Aorta (tissue), 5 donors: ENCODE data around the gene FBXO42. TPM values are rescaled to one million over a fixed set of nuclear protein-coding genes. Genes with fewer than 3 reads are reported as not detected.

Source experiments
- ATAC-seq: fragments of 200-7000 bp; cut with Tn5 transposase; one replicate; pipeline ENCODE4 v1.9.1; 2022; ENCODE audit warnings: moderate library complexity; ENCODE audit not compliant: low FRiP score
- DNase-seq, 2 donors: peaks; one replicate each; pipeline ENCODE4 v3.0.0-alpha.2; 2020
- H3K27ac ChIP-seq, 2 donors: one replicate each; pipeline ENCODE4 v1.5.1; 2013; ENCODE audit warnings: low read length in 2 of 2, mild to moderate bottlenecking in 2 of 2, moderate library complexity in 2 of 2, control low read depth in 1 of 2, inconsistent platforms in 1 of 2, low read depth in 1 of 2
- H3K27me3 ChIP-seq, 2 donors: one replicate each; pipeline ENCODE4 v1.6.1; 2013; ENCODE audit warnings: control low read depth in 1 of 2, low read length in 1 of 2, mild to moderate bottlenecking in 1 of 2, moderate library complexity in 1 of 2; ENCODE audit not compliant: insufficient read depth in 2 of 2, control insufficient read depth in 1 of 2
- H3K36me3 ChIP-seq, 2 donors: one replicate each; pipeline ENCODE4 v1.6.1; 2013; ENCODE audit warnings: control low read depth in 1 of 2, low read length in 1 of 2, mild to moderate bottlenecking in 1 of 2; ENCODE audit not compliant: insufficient read depth in 2 of 2, control insufficient read depth in 1 of 2
- H3K4me1 ChIP-seq, 2 donors: one replicate each; pipeline ENCODE4 v1.6.1; 2013; ENCODE audit warnings: low read length in 2 of 2, control low read depth in 1 of 2, mild to moderate bottlenecking in 1 of 2, moderate library complexity in 1 of 2; ENCODE audit not compliant: insufficient read depth in 2 of 2, control insufficient read depth in 1 of 2
- H3K4me3 ChIP-seq, 2 donors: one replicate each; pipeline ENCODE4 v1.5.1; 2013; ENCODE audit warnings: low read length in 2 of 2, control low read depth in 1 of 2, mild to moderate bottlenecking in 1 of 2
- H3K9me3 ChIP-seq: one replicate; pipeline ENCODE4 v1.6.1; 2013; ENCODE audit warnings: mild to moderate bottlenecking, low read length; ENCODE audit not compliant: control insufficient read depth
- WGBS, 2 donors: extraction: QIAGEN DNeasy Blood & Tissue Kit; methylation state at CpG; one replicate each; pipeline ENCODE4 v1.1.7; 2013; 5-methylcytosine and 5-hydroxymethylcytosine counted together
- intact Hi-C, 2 donors: fragments of 100-400 bp; cut with DNase I; formaldehyde crosslinking; loops; one replicate each; pipeline versions ENCODE4 v1.14.2 to v1.15.0; 2022
- polyA plus RNA-seq, 2 donors: library from polyadenylated mRNA; stranded (reverse); fragments of 200-250 nt; gene quantifications; one replicate each; pipeline ENCODE4 v1.2.3, GENCODE V29; 2013
- total RNA-seq, 2 donors: library from RNA; stranded (reverse); fragmentation: NEBNext Ultra II Directional; extraction: Animal tissue kit (Norgen Biotek cat#: 25700); gene quantifications; one replicate each; pipeline ENCODE4 v1.2.1, GENCODE V29; 2021
- donor health status: healthy with polysubstance abuse.
- donor health status: Bipolar disorder and iron deficiency.
- donor health status: DM: no; HTN: no; CAD: no.
- donor health status: DM: no; HTN: no; CAD: no.
- donor health status: DM: yes; HTN: yes; CAD: no.

Gene FBXO42
- total and polyA plus RNA-seq, 4 donors, result 9.4 to 33.3 (median 32.9) TPM

GRCh38 chr1:16212251-16212961, 139.9 kb downstream of the FBXO42 start, which contains the start of gene ARHGEF19:
TSS of gene ARHGEF19 (minus strand) at chr1:16212652. CDS start at chr1:16209054, 3,598 bp downstream.
- Histone ChIP-seq H3K27ac (no peak within 1 kb of the TSS), H3K27me3 (no peaks in the 10 kb centered on the region), H3K36me3 (no peaks in the 10 kb centered on the region), H3K4me1 (no peaks in the 10 kb centered on the region), H3K9me3 (no peaks in the 10 kb centered on the region), H3K4me3 (no peak within 1 kb of the TSS)
- DNase-seq (no peak), ATAC-seq (no peak)
- 36 to 40% methylated on average over 14 of the region's 14 CpGs for WGBS, 2 donors
- intact Hi-C loops, result no loop called here

- Histone ChIP-seq H3K4me3 (no peak overlapping the region), H3K4me1 (no peaks in the 10 kb centered on the region), H3K27ac (no peak overlapping the region), H3K36me3 (no peaks in the 10 kb centered on the region), H3K27me3 (no peaks in the 10 kb centered on the region), H3K9me3 (no peaks in the 10 kb centered on the region)
- peak in 1 of 2 donors; percentile 14 for DNase-seq
- ATAC-seq, result no peak
- intact Hi-C loops, result no loop called here
- WGBS, 2 donors, result 92 to 94% methylated on average over 6 of the region's 6 CpGs
Observed at GRCh38 chr1:16211824-16212223, 140.5 kb downstream of the FBXO42 start.

- WGBS, 2 donors, result 57 to 68% methylated on average over 4 of the region's 4 CpGs
- H3K9me3 ChIP-seq, result no peaks in the 10 kb centered on the region
- intact Hi-C loops, result no loop called here
- H3K4me1 ChIP-seq, result no peaks in the 10 kb centered on the region
- ATAC-seq (no peak), DNase-seq (no peak)
- H3K36me3 ChIP-seq, result no peaks in the 10 kb centered on the region
- no peaks in the 10 kb centered on the region for H3K27me3 ChIP-seq
- H3K27ac ChIP-seq, result no peak overlapping the region
- no peak overlapping the region for H3K4me3 ChIP-seq
Observed at GRCh38 chr1:16210581-16210980, 141.7 kb downstream of the FBXO42 start.

GRCh38 chr1:16209847-16210407, 142.4 kb downstream of the FBXO42 start:
- Histone ChIP-seq H3K27me3 (no peaks in the 10 kb centered on the region), H3K9me3 (no peaks in the 10 kb centered on the region), H3K4me1 (no peaks in the 10 kb centered on the region), H3K27ac (no peak overlapping the region), H3K36me3 (no peaks in the 10 kb centered on the region), H3K4me3 (no peak overlapping the region)
- DNase-seq, result no peak
- 81 to 82% methylated on average over 11 of the region's 11 CpGs for WGBS, 2 donors
- intact Hi-C loops, result loop anchor here (5.0 kb wide), 2 partner anchors 32 to 152 kb away; no protein-coding TSS in a partner anchor
- no peak for ATAC-seq

- ATAC-seq, result no peak
- Histone ChIP-seq H3K27me3 (no peaks in the 10 kb centered on the region), H3K9me3 (no peaks in the 10 kb centered on the region), H3K4me3 (no peak overlapping the region), H3K4me1 (no peaks in the 10 kb centered on the region), H3K27ac (no peak overlapping the region), H3K36me3 (no peaks in the 10 kb centered on the region)
- intact Hi-C loops, result loop anchor here (5.0 kb wide), 2 partner anchors 33 to 153 kb away; no protein-coding TSS in a partner anchor
- WGBS, 2 donors, result 84 to 93% methylated on average over 9 of the region's 9 CpGs
- DNase-seq, result no peak
Observed at GRCh38 chr1:16209132-16209846, 143.0 kb downstream of the FBXO42 start.

- 16 to 35% methylated on average over 13 of the region's 13 CpGs for WGBS, 2 donors
- H3K4me3 ChIP-seq, result no peak overlapping the region
- intact Hi-C loops, result loop anchor here (5.0 kb wide), 2 partner anchors 34 to 154 kb away; no protein-coding TSS in a partner anchor
- DNase-seq (no peak), ATAC-seq (no peak)
- no peaks in the 10 kb centered on the region for H3K9me3 ChIP-seq
- H3K4me1 ChIP-seq, result no peaks in the 10 kb centered on the region
- H3K27ac ChIP-seq, result no peak overlapping the region
- no peaks in the 10 kb centered on the region for H3K27me3 ChIP-seq
- H3K36me3 ChIP-seq, result no peaks in the 10 kb centered on the region
Observed at GRCh38 chr1:16208270-16208987, 143.9 kb downstream of the FBXO42 start.

GRCh38 chr1:16207318-16208269, 144.7 kb downstream of the FBXO42 start:
- WGBS, 2 donors, result 51 to 53% methylated on average over 51 of the region's 51 CpGs
- intact Hi-C loops, result loop anchor here (5.0 kb wide), 2 partner anchors 35 to 155 kb away; no protein-coding TSS in a partner anchor

More at GRCh38 chr1:16207318-16208269, 144.7 kb downstream of the FBXO42 start:
- Histone ChIP-seq H3K36me3 (no peaks in the 10 kb centered on the region), H3K4me3 (peak overlapping the region in 1 of 2 donors; percentile 8), H3K27me3 (no peaks in the 10 kb centered on the region), H3K27ac (peak overlapping the region in 1 of 2 donors; percentile 22), H3K4me1 (no peaks in the 10 kb centered on the region), H3K9me3 (no peaks in the 10 kb centered on the region)
- peak in 1 of 2 donors; percentile 50 for DNase-seq
- no peak for ATAC-seq
